Neural crest cell (in vitro differentiated cells): Measurements from ENCODE around the gene RPL37A. TPM values are rescaled to one million over a fixed set of nuclear protein-coding genes. Genes with fewer than 3 reads are reported as not detected.

ENCODE experiments used
- DNase-seq: peaks from one replicate; pipeline ENCODE4 v3.0.0; 2021; ENCODE audit warnings: low read depth, mixed read lengths, low spot score
- H3K27ac Mint-ChIP-seq: one replicate; pipeline ENCODE4 v1.8.0; 2021; ENCODE audit warnings: mild to moderate bottlenecking, mixed read lengths; ENCODE audit not compliant: unreplicated experiment
- H3K27me3 Mint-ChIP-seq: 2 replicates; pipeline ENCODE4 v1.8.0; 2021; ENCODE audit warnings: low read depth, mild to moderate bottlenecking, mixed read lengths
- H3K36me3 Mint-ChIP-seq: 2 replicates; pipeline ENCODE4 v1.8.0; 2021; ENCODE audit warnings: low read depth, mild to moderate bottlenecking, mixed read lengths
- H3K4me1 Mint-ChIP-seq: 2 replicates; pipeline ENCODE4 v1.8.0; 2021; ENCODE audit warnings: mixed read lengths
- H3K4me3 Mint-ChIP-seq: one replicate; pipeline ENCODE4 v1.8.0; 2021; ENCODE audit warnings: mild to moderate bottlenecking, mixed read lengths
- H3K9me3 Mint-ChIP-seq: 2 replicates; pipeline ENCODE4 v1.8.0; 2021; ENCODE audit warnings: mixed read lengths
- CTCF ChIP-seq: fragments of 200-600 bp; sonication (generic); conservative IDR thresholded peaks from 2 replicates; pipeline ENCODE4 v1.5.0; 2021; ENCODE audit warnings: antibody characterized with exemption, mild to moderate bottlenecking
- total RNA-seq: library from RNA; stranded (reverse); gene quantifications from 2 replicates; pipeline ENCODE4 v1.2.1, GENCODE V29; 2021

RPL37A gene
- total RNA-seq, 1 donor from 2014 or later: 3,339 TPM

GRCh38 chr2:216525972-216526371 lies 27.3 kb downstream of the RPL37A start:
- Mint-ChIP-seq H3K27ac (no peak overlapping the region), H3K4me3 (no peak overlapping the region), H3K4me1 (peaks cover 3% of the 10 kb centered on the region), H3K27me3 (no peaks in the 10 kb centered on the region), H3K36me3 (peaks cover under 1% of the 10 kb centered on the region), H3K9me3 (no peaks in the 10 kb centered on the region)
- no peak for TF ChIP-seq CTCF
- no peak for DNase-seq

DNA sequence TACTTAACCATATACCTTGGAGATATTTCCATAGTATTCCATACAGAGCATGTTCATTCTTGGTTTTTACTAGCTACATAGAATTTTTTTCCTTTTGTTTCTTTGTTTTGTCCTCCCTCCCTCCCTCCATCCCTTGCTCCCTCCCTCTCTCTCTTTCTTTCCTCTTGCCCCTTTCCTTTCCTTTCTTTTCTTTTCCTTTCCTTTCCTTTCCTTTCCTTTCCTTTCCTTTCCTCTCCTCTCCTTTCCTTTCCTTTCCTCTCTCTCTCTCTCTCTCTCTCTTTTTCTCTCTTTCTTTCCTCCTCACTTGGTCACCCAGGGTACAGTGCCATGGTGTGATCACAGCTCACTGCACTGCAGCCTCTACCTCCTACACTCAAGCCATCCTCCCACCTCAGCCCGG lies 28.3 kb downstream of the RPL37A start:
- H3K27ac Mint-ChIP-seq: no peak overlapping the region
- no peaks in the 10 kb centered on the region for H3K9me3 Mint-ChIP-seq
- H3K36me3 Mint-ChIP-seq: no peaks in the 10 kb centered on the region
- no peak for TF ChIP-seq CTCF
- H3K4me3 Mint-ChIP-seq: no peak overlapping the region
- DNase-seq: no peak
- no peaks in the 10 kb centered on the region for H3K27me3 Mint-ChIP-seq
- peaks cover 3% of the 10 kb centered on the region for H3K4me1 Mint-ChIP-seq

DNA sequence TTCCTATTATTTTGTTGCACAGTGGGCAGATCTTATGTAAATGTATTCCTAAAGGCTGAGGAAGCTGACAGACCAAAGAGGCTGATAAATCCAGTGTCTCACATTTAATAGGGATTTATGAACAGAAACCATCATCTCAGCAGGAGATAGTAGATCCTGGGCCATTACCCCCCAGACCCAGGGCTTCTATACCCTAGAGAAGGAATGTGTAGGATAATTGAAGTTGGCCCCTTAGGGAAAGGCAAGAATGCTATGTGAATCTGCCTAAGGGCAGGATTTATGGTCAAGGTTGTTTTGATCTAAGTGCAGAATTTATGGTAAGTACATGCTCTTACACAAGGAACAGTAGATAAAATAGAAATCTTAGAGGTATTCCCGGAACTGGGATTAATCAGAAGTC lies 29.0 kb downstream of the RPL37A start:
- H3K27me3 Mint-ChIP-seq: no peaks in the 10 kb centered on the region
- H3K27ac Mint-ChIP-seq: no peak overlapping the region
- peaks cover 3% of the 10 kb centered on the region for H3K4me1 Mint-ChIP-seq

DNA sequence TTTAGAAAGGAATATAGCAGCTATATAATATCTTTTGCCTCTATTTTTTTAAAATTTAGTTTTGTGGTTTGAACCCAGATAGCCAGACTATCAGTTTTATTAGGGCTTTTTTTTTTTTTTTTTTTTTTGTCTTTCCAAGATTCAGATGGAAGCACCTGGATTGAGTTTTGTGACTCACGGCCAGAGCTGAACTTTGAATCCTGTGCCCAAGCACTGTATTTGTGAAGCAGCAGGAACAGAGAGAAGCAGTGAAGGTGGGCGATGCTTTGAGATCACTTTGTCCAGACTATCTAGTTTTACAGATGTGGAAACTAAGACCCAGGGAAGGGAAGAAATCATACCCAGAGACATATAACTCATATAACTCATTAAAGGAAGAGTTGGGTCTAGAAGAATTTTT lies 33.9 kb downstream of the RPL37A start:
- H3K9me3 Mint-ChIP-seq: no peaks in the 10 kb centered on the region
- H3K4me1 Mint-ChIP-seq: peaks cover 31% of the 10 kb centered on the region
- H3K36me3 Mint-ChIP-seq: no peaks in the 10 kb centered on the region
- TF ChIP-seq CTCF: no peak
- H3K27ac Mint-ChIP-seq: no peak overlapping the region
- no peaks in the 10 kb centered on the region for H3K27me3 Mint-ChIP-seq
- no peak overlapping the region for H3K4me3 Mint-ChIP-seq
- no peak for DNase-seq

More for the DNA sequence above, 29.0 kb downstream of the RPL37A start:
- no peaks in the 10 kb centered on the region for H3K36me3 Mint-ChIP-seq
- H3K9me3 Mint-ChIP-seq: no peaks in the 10 kb centered on the region
- H3K4me3 Mint-ChIP-seq: no peak overlapping the region
- DNase-seq: no peak
- no peak for TF ChIP-seq CTCF

DNA sequence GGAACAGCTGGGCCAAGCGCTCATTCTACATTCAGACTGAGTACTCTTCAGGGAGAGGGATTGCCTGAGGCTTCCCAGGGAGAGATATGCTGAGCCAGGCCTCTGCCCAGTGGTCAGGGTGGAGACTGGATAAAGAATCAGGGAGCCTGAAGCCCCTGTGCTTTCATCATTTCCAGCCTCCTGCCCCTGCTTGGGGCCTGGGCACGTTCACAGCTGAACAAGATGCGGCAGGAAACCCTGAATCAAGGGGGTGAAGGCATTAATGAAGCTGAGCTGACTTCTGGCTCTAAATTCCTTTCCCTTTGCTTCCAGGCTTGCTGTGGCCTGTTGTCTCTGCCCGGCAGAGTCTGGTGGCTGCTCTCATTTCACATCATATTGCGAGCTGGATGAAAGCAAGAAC lies 35.0 kb downstream of the RPL37A start:
- no peaks in the 10 kb centered on the region for H3K9me3 Mint-ChIP-seq
- H3K27me3 Mint-ChIP-seq: no peaks in the 10 kb centered on the region
- DNase-seq: no peak
- H3K4me3 Mint-ChIP-seq: no peak overlapping the region
- TF ChIP-seq CTCF: no peak
- H3K36me3 Mint-ChIP-seq: no peaks in the 10 kb centered on the region
- peak overlapping the region; percentile 29 for H3K27ac Mint-ChIP-seq
- H3K4me1 Mint-ChIP-seq: peaks cover 33% of the 10 kb centered on the region

- Mint-ChIP-seq H3K4me3 (no peak overlapping the region), H3K9me3 (no peaks in the 10 kb centered on the region), H3K27me3 (no peaks in the 10 kb centered on the region), H3K36me3 (no peaks in the 10 kb centered on the region), H3K27ac (no peak overlapping the region), H3K4me1 (peaks cover 33% of the 10 kb centered on the region)
- TF ChIP-seq CTCF: no peak
- DNase-seq: no peak
These were observed 36.2 kb downstream of the RPL37A start for GRCh38 chr2:216534809-216535208.
